Measurements from ENCODE around the gene FEM1B.

Gene FEM1B

DNA sequence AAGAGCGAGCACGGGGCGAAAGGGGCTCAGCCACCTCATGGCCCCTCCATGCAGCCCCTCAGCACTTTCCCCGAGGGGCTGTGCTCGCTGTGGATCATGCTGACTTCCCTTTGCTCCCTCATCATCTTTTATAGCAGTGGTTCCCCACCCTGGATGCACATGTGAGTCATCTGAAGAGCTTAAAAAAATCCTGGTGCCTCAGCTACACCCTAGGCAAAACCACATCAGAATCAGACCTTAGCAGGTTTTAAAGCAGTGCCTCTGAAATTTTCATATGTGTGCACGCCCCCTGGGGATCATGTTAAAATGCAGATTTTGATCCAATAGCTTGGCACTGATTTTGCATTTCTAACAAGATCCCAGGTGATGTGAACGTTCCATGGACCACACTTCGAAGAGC, 50.9 kb downstream of the FEM1B start:
- no peak for DNase-seq

DNA sequence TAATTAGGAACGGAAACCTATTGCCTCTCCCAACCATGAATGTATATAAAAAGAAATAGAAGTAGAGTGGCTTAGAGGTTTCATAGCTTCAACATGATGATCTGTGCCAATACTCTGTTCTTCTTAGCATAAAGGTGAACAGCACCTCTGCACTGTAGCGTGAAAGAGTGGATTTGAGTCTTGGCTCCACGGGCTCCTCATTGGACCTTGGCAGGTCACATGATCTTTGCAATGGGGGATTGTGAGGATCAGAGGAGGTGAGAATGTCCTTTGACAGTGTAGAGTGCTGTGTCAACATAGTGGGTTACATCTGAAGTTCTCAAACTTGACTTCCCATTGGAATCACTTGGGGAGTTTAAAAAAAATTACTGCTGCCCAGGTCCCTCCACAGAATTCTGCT, 51.4 kb downstream of the FEM1B start:
- no peak for DNase-seq

DNA sequence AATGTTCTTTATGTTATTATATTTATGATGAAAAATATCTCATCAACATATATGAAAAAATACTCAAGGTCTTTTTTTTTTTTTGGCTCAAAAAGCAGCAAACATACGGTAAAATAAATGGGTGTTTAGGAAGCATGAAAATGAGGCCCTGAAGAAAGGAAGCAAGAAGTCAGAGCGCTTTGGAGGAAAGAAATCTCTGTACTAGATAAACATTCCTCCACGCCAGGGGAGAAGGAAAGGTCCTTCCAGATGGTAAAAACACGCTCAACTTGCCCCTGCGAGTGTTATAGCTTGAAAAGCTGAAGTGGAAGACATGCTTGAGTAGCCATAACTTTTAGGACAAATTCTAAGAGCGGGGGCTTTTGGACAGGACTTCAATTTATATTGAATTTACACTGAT, 52.9 kb downstream of the FEM1B start:
- no peak for DNase-seq

DNA sequence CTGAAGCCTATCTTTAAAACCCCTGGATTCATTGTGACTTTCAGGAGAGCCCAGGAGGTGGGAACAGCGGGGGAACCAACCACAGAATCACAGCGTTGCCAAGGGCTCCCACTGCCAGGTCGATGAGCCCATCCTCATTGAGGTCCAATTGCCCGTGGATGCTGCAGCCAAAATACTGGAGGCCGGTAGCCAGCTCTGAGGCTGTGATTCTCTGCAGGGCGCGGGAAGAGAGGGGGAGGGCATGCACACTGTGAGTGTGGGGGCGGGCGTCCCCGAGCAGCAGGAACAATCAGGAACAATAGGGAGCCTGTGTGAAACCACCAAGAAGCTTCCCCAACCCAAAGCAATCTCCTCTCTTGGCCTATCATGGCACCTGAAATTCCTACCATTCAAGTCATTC, 53.4 kb downstream of the FEM1B start:
- no peak for DNase-seq

DNA sequence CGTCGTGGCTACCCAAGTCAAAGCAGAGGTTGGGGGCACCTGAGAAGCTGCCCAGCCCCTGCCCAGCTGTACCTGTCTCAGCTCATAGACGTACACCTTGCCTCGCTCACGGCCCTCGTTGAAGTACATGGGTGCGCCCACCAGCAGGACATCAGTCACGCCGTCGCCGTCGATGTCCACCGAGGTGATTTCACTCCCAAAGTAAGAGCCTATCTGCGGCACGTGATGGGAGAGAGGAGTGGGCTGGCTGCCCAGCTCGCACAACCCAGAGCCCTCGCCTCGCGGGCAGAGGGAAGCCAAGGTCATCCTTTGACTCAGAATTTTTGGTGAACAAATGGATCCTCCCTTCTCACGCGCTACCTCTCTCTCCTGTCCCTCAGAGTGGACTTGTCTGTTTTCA, 54.7 kb downstream of the FEM1B start:
- DNase-seq, result no peak

DNA sequence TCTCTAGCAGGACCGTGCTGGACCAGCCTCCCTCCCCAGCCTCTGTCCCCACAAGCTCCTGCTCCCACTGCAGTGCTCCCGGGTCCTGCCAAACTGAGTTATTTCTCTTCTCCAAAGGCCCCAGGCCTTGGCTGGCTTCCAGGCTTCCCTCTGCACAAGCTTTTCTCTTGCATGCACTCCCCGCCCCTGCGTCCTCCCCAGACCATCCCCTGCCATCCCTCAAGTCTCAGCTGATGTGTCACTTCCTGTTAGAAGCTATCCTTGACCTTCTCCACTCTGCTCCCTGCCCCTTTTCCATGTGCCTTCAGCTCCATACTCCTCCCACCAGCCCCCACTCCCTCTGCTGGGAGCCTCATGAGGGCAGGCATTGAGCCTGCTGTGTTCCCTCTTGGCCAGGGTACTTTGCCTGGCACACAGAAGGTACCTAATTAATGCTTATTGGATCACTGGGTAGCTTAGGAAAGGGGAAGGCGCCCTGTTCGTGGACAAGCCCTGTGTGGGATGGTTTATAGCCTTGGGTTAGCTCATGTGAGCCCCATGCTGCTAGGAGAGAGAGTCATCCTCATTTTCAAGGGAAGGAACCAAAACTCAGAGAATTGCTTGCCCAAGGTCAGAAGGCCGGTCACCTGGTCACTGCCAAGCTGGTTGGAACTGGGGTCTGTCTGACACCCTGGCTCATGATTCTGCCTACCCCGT, 56.4 kb downstream of the FEM1B start:
- DNase-seq, result no peak

DNA sequence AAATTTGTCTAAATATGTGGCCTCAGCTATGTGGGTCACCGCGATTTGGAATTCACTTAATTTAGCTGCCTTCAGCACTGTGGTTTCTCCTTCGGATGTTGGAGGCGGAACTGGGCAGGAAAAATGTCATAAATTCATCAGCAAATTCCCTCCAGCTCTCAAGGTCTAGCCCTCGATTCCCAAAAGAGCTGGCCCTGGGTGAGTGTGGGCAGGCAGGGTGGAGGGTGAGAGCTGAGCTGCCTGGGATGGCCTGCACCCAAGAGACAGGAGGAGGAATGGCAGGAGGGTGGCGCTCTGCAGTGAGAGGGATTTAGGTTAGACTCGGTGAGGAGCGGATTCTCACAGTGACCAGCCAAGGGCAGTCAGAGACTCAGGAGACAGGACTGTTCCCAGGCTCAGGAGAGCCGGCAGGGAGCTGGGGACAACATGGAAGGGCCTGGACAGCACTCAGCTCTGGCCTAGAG, 57.1 kb downstream of the FEM1B start:
- DNase-seq, result no peak

DNA sequence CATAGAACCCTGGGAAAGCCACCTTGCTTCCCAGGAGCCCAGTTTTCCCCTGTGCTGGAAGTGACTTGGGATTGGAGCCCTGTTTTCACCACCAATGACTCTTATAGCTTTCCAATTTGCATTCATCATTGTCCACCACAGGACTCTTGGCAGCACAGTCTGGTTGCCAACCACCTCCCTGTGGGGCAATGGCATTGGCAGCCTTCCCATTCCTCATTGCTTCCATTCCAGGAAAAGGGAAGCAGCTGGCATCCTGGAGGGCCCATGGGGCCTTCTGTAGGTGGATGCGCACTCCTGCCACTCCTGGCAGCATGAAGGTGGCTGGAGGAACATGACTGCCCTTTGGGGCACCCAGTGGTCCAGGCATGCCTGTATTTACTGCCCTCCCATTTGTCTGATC, 57.7 kb downstream of the FEM1B start:
- DNase-seq, result no peak

DNA sequence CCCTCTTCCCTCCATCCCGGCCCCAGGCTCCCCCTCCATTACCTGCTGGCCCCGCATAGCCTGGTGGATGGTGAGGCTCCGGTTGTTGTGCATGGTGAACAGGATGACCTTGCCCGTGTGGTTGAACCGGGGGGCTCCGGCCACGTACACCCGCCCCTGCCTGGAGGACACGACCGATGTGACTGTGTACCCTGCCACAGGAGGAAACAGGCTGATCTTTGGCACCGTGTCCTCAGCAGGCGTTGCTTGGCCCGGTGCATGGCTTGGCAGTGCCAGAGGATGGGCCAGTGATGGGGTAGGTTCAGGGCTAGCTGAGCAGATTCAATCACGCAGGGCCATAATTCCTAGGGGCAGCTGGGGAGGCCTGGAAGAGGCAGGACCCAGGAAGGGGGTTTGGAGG, 58.1 kb downstream of the FEM1B start:
- no peak for DNase-seq

DNA sequence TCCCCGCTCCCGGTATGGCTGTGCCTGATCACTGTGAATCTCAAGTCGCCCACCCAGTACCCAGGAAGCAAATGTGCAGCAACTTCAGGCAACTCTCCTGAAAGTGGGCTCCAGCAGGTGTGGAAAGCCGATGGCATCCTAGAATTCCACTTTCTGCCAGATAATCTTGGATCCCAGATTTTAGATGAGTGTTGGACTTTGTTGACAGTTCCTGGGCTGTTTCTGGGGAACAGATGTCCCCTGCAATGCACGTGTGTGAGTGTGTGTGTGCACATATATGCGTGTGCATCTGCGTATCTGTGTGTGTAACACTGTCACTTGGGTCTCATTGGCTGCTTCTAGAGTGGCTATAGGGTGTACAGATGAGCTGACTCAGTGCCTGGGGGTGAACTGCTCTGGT, 59.0 kb downstream of the FEM1B start:
- DNase-seq, result no peak

DNA sequence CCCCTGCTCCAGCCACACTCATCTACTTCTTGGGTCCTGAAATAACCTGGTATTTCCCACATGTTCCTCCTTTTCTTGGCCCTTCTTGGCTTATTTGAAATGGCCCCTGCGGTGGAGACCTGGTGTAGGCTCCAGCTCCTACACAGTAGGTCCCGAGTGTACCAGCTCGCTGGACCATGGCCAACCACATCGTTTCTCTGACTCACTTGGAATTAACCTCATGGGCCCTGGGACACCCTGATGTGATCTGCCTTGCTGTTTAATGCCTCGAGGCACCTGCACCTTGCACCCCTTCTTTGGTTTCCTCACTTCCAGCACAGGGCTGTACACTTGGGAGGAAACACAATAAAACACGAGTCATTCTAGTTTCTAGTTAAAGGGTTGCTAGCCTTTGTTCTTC, 60.3 kb downstream of the FEM1B start:
- no peak for DNase-seq

DNA sequence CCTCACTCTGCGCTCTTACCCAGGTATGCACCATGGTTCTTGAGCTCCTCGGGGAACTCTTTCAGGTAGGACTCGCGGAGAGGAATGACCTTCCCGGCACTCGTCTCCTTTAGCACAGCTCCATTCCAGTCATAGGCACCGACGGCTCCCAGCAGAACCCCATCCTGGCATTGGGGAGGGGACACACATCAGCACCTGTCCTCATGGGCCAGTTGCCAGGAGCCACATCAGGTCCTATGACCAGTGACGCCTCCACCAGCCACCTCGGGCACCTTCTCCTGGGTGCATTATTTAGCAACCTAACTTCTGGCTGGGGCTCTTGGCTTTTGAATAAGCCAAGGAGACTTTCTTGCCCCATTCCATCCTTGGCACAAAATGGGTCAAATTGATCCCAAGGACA, 61.9 kb downstream of the FEM1B start:
- no peak for DNase-seq

DNA sequence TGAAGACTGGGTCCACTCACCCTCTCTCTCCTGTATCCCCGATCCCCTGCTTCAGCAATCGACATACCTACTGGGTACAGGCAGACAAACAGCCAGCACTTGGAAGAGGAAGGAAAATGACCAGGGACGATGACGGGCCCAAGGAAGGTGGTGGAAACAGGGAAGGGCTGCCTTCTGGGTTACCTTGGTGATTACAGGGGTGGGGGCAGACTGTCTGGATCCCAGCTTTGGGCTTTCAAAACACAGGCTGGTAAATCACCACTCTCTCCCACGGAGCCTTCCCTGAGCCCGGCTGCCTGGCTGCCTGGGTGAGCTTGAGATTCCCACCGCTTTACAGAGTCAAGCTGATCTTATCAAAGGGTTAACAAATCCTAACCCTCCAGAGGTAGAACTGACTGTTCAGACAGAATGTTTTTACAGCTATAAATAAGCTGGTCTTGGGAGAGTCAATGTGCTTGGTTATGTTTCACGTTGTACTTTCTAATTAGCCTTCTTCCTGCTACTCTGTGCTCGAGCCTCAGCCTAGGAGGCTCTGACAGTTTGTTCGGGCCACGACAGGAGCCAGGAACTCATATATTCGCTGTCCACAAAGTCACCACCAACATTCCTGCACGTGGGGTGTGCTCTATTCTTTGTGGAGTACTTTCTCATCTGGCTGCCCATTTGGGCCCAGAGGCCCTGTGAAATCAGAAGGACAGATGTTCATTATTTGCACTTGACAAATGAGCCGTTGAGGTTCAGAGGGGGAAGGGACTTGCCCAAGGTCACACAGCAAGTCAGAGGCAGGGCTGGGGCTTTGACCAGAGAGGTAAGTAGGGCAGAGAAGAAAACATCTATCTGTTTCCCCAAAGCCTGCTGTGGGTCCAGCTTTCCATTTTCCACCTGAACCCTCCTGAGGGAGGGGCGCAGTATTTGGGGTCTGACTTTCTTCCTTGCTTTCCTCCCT, 63.5 kb downstream of the FEM1B start:
- no peak for DNase-seq

DNA sequence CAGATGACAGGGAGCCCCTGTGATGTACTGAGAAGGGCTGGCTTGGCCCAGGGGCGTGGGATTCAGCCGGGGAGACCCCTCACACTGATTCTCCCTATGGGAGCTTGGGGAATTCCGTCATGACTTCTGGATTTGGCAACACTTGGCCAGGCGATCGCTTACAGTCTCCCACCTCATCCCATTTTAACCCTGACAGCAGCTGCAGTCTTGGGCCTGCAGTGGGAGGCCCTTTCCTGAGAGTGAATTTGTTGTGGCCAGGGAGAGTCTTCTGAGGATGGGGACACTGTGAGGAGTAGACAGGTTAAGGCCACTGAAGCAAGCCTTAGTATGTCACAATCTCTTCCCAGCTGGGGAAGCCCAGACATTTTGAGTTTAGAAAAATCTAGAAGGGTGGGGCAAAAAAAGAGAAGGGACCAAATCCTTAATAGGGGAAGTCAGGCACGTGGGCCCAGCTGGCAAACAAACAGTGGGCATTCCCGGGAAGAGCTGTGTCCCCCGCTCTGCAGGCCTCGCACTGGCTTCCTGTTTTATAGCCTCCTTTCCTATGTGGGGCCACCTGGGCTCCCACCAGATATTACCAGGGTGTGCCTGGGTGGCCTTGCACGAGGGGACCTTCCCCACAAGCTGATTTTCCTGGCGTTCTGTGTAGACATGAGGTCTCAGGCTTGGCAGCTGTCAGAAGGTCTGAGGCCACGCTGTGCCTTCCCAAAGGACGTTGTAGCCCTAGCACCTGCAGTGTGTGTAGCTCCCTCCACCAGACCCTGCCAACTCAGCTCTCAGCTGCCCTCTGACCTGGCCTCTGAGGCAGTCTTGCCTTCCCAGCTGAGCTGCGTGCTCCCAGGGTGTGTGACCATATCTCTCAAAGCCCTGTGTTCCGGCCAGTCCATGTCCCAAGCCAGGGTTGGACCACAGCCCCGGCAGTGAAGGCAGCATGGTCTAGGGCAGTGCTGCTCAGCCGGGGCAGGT, 64.5 kb downstream of the FEM1B start:
- no peak for DNase-seq

DNA sequence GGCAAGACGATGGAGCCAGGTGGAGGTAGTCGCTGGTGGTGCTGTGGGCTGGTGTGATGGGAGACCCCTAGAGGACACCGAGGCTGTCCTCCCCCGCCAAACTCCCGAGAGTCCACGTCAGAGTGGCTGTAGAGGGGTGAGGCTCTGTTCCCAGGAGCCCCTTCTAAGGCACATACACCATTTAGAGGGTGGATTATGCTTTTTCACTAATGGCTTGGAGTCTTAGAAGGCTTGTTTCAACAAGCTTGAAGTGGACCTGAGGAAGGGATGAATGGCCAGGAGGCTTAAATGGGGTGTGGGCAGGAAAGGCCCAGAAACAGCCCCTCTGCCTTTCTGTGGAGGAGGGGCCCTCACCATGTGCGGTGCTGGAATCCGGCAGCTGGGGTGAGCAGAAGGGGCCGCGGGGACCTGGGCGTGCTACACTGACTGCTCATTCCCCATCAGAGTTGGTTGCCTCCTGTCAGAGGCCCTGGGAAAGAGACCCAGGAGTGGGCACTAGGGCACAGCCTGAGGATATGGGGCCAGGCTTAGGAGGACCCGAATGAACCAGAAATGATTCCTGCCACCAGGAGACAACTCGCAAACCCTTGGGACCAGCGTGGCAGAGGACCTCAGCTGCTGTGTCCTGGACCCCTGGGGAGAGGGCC, 66.2 kb downstream of the FEM1B start:
- no peak for DNase-seq

DNA sequence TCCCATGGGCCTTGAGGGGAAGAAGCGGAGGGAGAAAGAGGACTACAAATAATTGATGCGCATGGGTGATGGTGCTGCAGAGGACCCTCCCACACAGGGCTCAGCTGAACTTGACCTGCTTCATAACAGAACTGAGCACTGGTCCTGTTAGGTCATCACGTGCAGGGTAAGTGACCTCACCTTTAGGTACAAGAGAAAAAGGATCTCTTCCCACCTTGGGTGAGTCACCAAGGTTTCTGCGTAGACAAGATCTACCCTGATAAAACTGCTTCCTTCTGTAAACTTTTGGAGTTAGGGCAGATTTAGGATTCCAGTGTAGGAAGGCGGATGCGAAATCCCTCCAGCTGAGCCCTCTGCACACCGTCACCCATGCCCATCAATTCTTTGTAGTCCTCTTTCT, 67.1 kb downstream of the FEM1B start:
- no peak for DNase-seq

All from activated effector memory CD4-positive, alpha-beta T cell treated with Interleukin-2 at 50 U/mL for 16 hours (primary cell).